Measurements from ENCODE around the gene GPR63. TPM values are rescaled to one million over a fixed set of nuclear protein-coding genes. Genes with fewer than 3 reads are reported as not detected.
"Not testable (repeated sequence)": the region's sequence is repeated elsewhere in the genome, so short reads cannot be mapped to it uniquely, and the experiment has no call there.

GPR63 gene, protein sequence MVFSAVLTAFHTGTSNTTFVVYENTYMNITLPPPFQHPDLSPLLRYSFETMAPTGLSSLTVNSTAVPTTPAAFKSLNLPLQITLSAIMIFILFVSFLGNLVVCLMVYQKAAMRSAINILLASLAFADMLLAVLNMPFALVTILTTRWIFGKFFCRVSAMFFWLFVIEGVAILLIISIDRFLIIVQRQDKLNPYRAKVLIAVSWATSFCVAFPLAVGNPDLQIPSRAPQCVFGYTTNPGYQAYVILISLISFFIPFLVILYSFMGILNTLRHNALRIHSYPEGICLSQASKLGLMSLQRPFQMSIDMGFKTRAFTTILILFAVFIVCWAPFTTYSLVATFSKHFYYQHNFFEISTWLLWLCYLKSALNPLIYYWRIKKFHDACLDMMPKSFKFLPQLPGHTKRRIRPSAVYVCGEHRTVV
- polyA plus RNA-seq: 1 to 10 TPM in 1 of 4 donors, under 1 TPM in 3; under 0.01 to 2.4 (median 0.48) TPM
- long read RNA-seq, donor 1, full-length matches to known transcripts: 1 of 1 reads
- long read RNA-seq, donor 1, partial matches to known transcripts: 0 of 1 reads
- long read RNA-seq, donor 1, other reads (novel, unspliced or antisense): 0 of 1 reads
- long read RNA-seq, donor 2, full-length matches to known transcripts: 1 of 1 reads
- long read RNA-seq, donor 2, partial matches to known transcripts: 0 of 1 reads
- long read RNA-seq, donor 2, other reads (novel, unspliced or antisense): 0 of 1 reads
- long read RNA-seq, donor 3: 0 reads
- long read RNA-seq, donor 4, full-length matches to known transcripts: 1 of 1 reads
- long read RNA-seq, donor 4, partial matches to known transcripts: 0 of 1 reads
- long read RNA-seq, donor 4, other reads (novel, unspliced or antisense): 0 of 1 reads
- long read RNA-seq, donor 5: 0 reads
- long read RNA-seq, donor 6, full-length matches to known transcripts: 2 of 2 reads
- long read RNA-seq, donor 6, partial matches to known transcripts: 0 of 2 reads
- long read RNA-seq, donor 6, other reads (novel, unspliced or antisense): 0 of 2 reads
- long read RNA-seq, donor 7: 0 reads
- long read RNA-seq, donor 8: 0 reads
- long read RNA-seq, donor 9: 0 reads
- long read RNA-seq, donor 10: 0 reads

DNA sequence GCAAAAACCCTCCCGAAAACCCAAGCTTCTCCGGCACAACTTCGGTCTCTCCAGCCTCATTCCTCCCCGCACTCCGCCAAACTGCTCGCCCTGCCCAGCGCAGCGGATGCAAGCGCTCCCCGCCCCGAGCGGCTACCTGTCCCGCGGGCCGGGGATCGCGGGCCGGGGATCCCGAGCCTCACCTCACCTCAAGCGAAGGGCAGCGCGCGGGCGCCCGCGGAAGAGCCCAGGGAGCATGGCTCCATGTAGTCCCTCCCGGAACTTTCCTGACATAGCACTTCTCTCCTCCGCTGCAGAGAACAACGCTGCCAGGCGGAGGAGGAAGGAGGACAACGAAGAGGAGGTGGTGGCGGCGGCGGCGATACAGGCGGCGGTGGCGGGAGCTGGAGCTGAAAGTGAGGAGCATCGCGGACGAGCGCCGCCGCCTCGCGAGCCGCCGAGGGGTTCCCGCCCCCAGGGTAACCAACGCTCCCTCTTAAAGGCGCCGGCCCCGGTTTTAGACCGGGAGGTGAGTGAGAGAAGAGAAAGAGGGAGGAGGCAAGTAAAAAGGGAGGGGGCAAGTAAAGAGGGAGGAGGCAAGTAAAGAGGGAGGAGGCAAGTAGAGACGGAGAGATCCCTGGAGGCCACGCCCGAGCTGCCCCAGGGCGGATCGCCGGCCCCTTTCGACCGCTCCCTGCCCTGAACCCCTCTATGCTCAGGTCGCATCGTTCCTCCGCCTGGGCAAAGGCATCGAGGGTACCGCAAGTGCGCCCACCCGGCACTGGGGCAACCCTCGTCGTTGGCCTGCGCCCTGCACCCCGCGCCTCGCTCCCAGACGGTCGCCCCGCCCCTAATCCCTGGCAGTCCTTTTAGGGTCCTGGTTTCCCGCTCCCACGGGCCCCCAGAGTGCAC, at the start of gene GPR63:
Gene GPR63 (minus strand): TSS at position 397 of the 891 bp plus-strand sequence. CDS start 37,746 bp downstream, outside the sequence.
- Histone ChIP-seq H3K36me3 (ENCODE audit: control insufficient read depth in 3 of 3, insufficient read depth in 2 of 3, low read depth in 1 of 3, low read length in 3 of 3) (no peaks in the 10 kb centered on the region), H3K27ac (ENCODE audit: low read depth in 1 of 3, low read length in 2 of 3) (peak within 1 kb of the TSS in 2 of 3 donors; percentile 12 to 34), H3K9me3 (ENCODE audit: control insufficient read depth in 2 of 2, insufficient read depth in 1 of 2, low read depth in 1 of 2, low read length in 1 of 2) (no peaks in the 10 kb centered on the region), H3K4me3 (ENCODE audit: low read depth in 1 of 3, low read length in 3 of 3) (peak within 1 kb of the TSS; percentile 58 to 81 (median 65)), H3K4me1 (ENCODE audit: control insufficient read depth in 3 of 3, insufficient read depth in 2 of 3, low read depth in 1 of 3, low read length in 2 of 3) (peaks cover 0 to 6% (median 2%) of the 10 kb centered on the region in 3 donors), H3K27me3 (ENCODE audit: control insufficient read depth in 3 of 3, insufficient read depth in 3 of 3, low read length in 3 of 3) (peaks cover 0 to 16% (median 0%) of the 10 kb centered on the region in 3 donors)
- peak; percentile 75 to 78 for DNase-seq
- WGBS, 3 donors: 0% methylated on average over 71 to 80 of the region's 80 CpGs
- no peak for FAIRE-seq

DNA sequence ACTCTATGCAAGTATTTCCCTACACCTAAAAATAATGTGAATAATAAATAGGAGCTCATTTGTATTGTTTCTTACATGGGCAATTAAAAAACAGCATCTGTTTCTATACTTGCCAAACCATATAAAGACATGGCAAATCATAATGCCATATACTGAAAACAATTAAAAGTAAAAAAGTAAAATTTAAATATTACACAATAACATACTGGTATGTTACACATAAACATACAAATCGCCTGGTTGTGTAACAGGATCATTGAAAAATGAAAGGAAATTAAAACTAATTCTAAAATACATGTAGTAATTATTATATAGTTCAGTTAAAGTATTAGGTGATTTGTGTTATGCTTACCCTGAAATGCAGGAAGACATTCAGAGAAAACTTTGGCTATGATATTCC, 49.2 kb upstream of the GPR63 start:
- 83 to 88% (median 88%) methylated on average over 1 of the region's 1 CpG for WGBS, 3 donors
- H3K27ac ChIP-seq (ENCODE audit: low read depth in 1 of 3, low read length in 2 of 3): no peak overlapping the region
- DNase-seq (no peak), FAIRE-seq (no peak)
- no peaks in the 10 kb centered on the region for H3K9me3 ChIP-seq (ENCODE audit: control insufficient read depth in 2 of 2, insufficient read depth in 1 of 2, low read depth in 1 of 2, low read length in 1 of 2)
- H3K4me3 ChIP-seq (ENCODE audit: low read depth in 1 of 3, low read length in 3 of 3): no peak overlapping the region
- H3K27me3 ChIP-seq (ENCODE audit: control insufficient read depth in 3 of 3, insufficient read depth in 3 of 3, low read length in 3 of 3): no peaks in the 10 kb centered on the region
- peaks cover 0 to 3% (median 2%) of the 10 kb centered on the region in 3 donors for H3K36me3 ChIP-seq (ENCODE audit: control insufficient read depth in 3 of 3, insufficient read depth in 2 of 3, low read depth in 1 of 3, low read length in 3 of 3)
- no peaks in the 10 kb centered on the region for H3K4me1 ChIP-seq (ENCODE audit: control insufficient read depth in 3 of 3, insufficient read depth in 2 of 3, low read depth in 1 of 3, low read length in 2 of 3)

DNA sequence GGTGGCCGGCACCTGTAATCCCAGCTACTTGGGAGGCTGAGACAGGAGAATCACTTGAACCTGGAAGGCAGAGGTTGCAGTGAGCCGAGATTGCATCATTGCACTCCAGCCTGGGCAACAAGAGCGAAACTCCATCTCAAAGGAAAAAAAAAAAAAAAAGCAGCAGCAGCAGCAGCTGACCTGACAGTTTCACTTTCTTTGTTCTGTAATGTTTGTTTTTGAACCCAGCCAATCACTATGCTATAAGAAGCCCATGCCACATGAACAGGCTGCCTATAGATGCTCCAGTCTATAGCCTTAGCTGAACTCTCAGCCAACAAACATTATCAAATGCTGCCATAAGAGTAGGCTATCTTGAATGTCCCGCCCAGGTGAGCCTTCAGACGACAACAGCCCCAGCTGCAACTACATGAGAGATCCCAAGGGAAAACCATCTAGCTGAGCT, 47.9 kb upstream of the GPR63 start:
- not testable (repeated sequence) for H3K27me3 ChIP-seq (ENCODE audit: control insufficient read depth in 3 of 3, insufficient read depth in 3 of 3, low read length in 3 of 3); H3K9me3 ChIP-seq (ENCODE audit: control insufficient read depth in 2 of 2, insufficient read depth in 1 of 2, low read depth in 1 of 2, low read length in 1 of 2); H3K4me1 ChIP-seq (ENCODE audit: control insufficient read depth in 3 of 3, insufficient read depth in 2 of 3, low read depth in 1 of 3, low read length in 2 of 3); H3K36me3 ChIP-seq (ENCODE audit: control insufficient read depth in 3 of 3, insufficient read depth in 2 of 3, low read depth in 1 of 3, low read length in 3 of 3); FAIRE-seq
- WGBS, 3 donors: 21 to 47% (median 25%) methylated on average over 4 to 5 of the region's 5 CpGs
- peak overlapping the region in 1 of 3 donors; percentile 50 for H3K27ac ChIP-seq (ENCODE audit: low read depth in 1 of 3, low read length in 2 of 3)
- peak; percentile 63 to 64 for DNase-seq
- peak overlapping the region in 2 of 3 donors; percentile 4 to 33 for H3K4me3 ChIP-seq (ENCODE audit: low read depth in 1 of 3, low read length in 3 of 3)

DNA sequence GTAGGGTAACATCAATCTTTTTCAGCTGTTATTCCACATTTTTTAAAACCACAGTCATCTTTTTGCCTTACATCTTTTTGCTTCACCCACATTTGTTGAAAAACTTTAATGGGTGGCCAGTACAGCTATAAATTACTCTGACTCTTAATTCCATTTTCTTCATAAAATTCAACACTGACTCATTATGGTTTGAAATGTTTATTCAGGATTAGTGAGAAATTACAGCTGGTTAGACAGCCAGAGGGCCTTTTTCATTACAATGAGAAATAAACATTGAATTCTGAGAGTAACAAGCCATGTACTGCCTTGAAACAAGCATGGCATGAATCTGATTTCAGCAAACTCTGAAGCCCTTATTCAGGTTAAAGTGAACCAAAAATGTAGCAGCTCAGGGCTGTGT, 40.9 kb upstream of the GPR63 start:
- H3K27me3 ChIP-seq (ENCODE audit: control insufficient read depth in 3 of 3, insufficient read depth in 3 of 3, low read length in 3 of 3): peaks cover 0 to 3% (median 0%) of the 10 kb centered on the region in 3 donors
- H3K4me1 ChIP-seq (ENCODE audit: control insufficient read depth in 3 of 3, insufficient read depth in 2 of 3, low read depth in 1 of 3, low read length in 2 of 3): no peaks in the 10 kb centered on the region
- no peak for FAIRE-seq
- peak overlapping the region in 1 of 3 donors; percentile 1 for H3K27ac ChIP-seq (ENCODE audit: low read depth in 1 of 3, low read length in 2 of 3)
- DNase-seq: no peak
- no peaks in the 10 kb centered on the region for H3K9me3 ChIP-seq (ENCODE audit: control insufficient read depth in 2 of 2, insufficient read depth in 1 of 2, low read depth in 1 of 2, low read length in 1 of 2)
- no peaks in the 10 kb centered on the region for H3K36me3 ChIP-seq (ENCODE audit: control insufficient read depth in 3 of 3, insufficient read depth in 2 of 3, low read depth in 1 of 3, low read length in 3 of 3)
- no peak overlapping the region for H3K4me3 ChIP-seq (ENCODE audit: low read depth in 1 of 3, low read length in 3 of 3)

DNA sequence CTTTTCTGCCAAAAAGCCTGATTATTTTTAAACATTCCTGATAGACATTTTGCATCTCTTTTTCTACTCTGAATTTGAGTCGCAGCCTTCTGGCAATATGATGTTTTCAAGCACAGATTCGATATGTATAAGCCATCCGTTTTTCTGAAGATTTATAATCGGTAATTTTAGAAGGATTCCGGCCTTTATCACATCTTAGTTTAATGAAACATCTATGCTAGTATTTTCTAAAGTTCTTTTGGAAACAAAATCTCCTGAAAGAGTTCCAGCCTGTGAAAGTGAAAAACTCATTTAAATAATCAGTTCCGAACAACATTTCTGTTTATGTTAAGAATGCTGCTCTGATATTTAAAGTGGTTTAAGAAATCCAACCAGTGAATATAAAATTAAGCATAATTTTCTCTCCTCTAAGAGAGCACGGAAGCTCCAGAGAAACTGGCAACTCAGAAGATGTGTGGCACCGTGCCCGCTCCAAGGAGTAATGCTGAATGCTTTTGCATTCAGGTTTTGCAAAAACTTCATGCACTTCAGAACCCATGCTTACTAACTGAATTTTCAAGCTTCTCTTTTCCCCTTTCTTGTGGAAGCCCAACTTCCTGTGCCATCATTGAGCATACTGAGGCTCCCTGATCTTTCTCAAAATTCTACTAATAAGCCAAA, 39.7 kb upstream of the GPR63 start:
- Histone ChIP-seq H3K4me1 (ENCODE audit: control insufficient read depth in 3 of 3, insufficient read depth in 2 of 3, low read depth in 1 of 3, low read length in 2 of 3) (no peaks in the 10 kb centered on the region), H3K27me3 (ENCODE audit: control insufficient read depth in 3 of 3, insufficient read depth in 3 of 3, low read length in 3 of 3) (peaks cover 0 to 3% (median 0%) of the 10 kb centered on the region in 3 donors), H3K27ac (ENCODE audit: low read depth in 1 of 3, low read length in 2 of 3) (peak overlapping the region in 1 of 3 donors; percentile 54), H3K9me3 (ENCODE audit: control insufficient read depth in 2 of 2, insufficient read depth in 1 of 2, low read depth in 1 of 2, low read length in 1 of 2) (no peaks in the 10 kb centered on the region), H3K4me3 (ENCODE audit: low read depth in 1 of 3, low read length in 3 of 3) (no peak overlapping the region), H3K36me3 (ENCODE audit: control insufficient read depth in 3 of 3, insufficient read depth in 2 of 3, low read depth in 1 of 3, low read length in 3 of 3) (no peaks in the 10 kb centered on the region)
- DNase-seq (no peak), FAIRE-seq (no peak)
- 72 to 92% (median 82%) methylated on average over 9 of the region's 9 CpGs for WGBS, 3 donors

DNA sequence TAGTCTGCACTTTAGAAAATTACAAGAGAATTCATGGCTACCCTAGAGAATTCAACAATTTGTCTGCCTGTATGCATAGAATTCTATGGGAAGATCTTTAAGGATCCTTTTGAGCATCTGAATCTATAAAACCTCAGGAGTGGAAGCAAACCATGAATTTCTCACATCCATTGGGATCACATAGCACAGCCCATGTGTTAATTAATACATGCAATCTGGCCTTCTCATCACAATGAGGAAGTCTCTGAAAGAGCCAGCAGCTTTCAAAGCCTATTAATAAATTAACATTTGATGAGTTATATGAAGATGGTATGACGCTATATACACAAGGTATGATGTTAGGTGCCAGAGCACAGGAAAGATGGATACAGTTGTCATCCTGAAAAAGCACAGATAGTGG, 35.7 kb upstream of the GPR63 start:
- Histone ChIP-seq H3K4me3 (ENCODE audit: low read depth in 1 of 3, low read length in 3 of 3) (no peak overlapping the region), H3K36me3 (ENCODE audit: control insufficient read depth in 3 of 3, insufficient read depth in 2 of 3, low read depth in 1 of 3, low read length in 3 of 3) (no peaks in the 10 kb centered on the region), H3K4me1 (ENCODE audit: control insufficient read depth in 3 of 3, insufficient read depth in 2 of 3, low read depth in 1 of 3, low read length in 2 of 3) (no peaks in the 10 kb centered on the region), H3K9me3 (ENCODE audit: control insufficient read depth in 2 of 2, insufficient read depth in 1 of 2, low read depth in 1 of 2, low read length in 1 of 2) (no peaks in the 10 kb centered on the region), H3K27ac (ENCODE audit: low read depth in 1 of 3, low read length in 2 of 3) (no peak overlapping the region), H3K27me3 (ENCODE audit: control insufficient read depth in 3 of 3, insufficient read depth in 3 of 3, low read length in 3 of 3) (no peaks in the 10 kb centered on the region)
- DNase-seq (no peak), FAIRE-seq (no peak)
- 81 to 92% (median 86%) methylated on average over 1 of the region's 1 CpG for WGBS, 3 donors

DNA sequence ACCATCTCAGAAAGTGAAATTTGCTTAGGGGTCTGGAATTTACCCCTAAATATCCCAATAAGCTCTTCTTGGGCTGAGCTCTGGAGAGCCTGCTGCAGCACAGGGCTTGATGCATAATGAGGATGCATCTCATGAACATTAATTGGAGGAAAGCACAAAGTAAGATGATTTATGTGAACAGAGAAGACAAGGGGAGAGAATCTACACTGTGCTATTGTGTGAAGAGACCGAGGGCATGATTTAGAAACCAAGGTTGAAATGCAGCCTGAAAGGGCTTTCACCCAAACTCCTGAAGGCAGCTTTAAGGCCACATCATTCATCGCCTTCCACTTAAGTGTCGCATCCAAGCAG, 27.8 kb upstream of the GPR63 start:
- Histone ChIP-seq H3K27me3 (ENCODE audit: control insufficient read depth in 3 of 3, insufficient read depth in 3 of 3, low read length in 3 of 3) (peaks cover 0 to 5% (median 0%) of the 10 kb centered on the region in 3 donors), H3K27ac (ENCODE audit: low read depth in 1 of 3, low read length in 2 of 3) (peak overlapping the region in 1 of 3 donors; percentile 24), H3K4me3 (ENCODE audit: low read depth in 1 of 3, low read length in 3 of 3) (no peak overlapping the region), H3K4me1 (ENCODE audit: control insufficient read depth in 3 of 3, insufficient read depth in 2 of 3, low read depth in 1 of 3, low read length in 2 of 3) (no peaks in the 10 kb centered on the region), H3K9me3 (ENCODE audit: control insufficient read depth in 2 of 2, insufficient read depth in 1 of 2, low read depth in 1 of 2, low read length in 1 of 2) (no peaks in the 10 kb centered on the region), H3K36me3 (ENCODE audit: control insufficient read depth in 3 of 3, insufficient read depth in 2 of 3, low read depth in 1 of 3, low read length in 3 of 3) (no peaks in the 10 kb centered on the region)
- FAIRE-seq (no peak), DNase-seq (no peak)
- WGBS, 3 donors: 78 to 90% (median 88%) methylated on average over 3 of the region's 3 CpGs

All from small intestine (tissue), 16 donors.